Activated CD4-positive, alpha-beta T cell treated with anti-CD3 and anti-CD28 coated beads, Interleukin-2, amount 10 ng/mL, durations not matched to agents 7 days and 5 days (primary cell): ENCODE results near the gene AMH. TPM values are rescaled to one million over a fixed set of nuclear protein-coding genes. Genes with fewer than 3 reads are reported as not detected.

ENCODE experiments used
- CTCF ChIA-PET: fragments of 350-600 bp; sonication (Branson Sonifier 250); formaldehyde crosslinking; loops from one replicate; lab custom pipeline; 2021; ENCODE audit warnings: antibody characterized with exemption; lab: Charles Lee
- POLR2A ChIA-PET: fragments of 350-600 bp; sonication (Branson Sonifier 250); formaldehyde crosslinking; loops from one replicate; lab custom pipeline; 2021; ENCODE audit warnings: antibody characterized with exemption; lab: Charles Lee
- DNase-seq: peaks from one replicate; pipeline ENCODE4 v3.0.0-alpha.2; 2020
- H3K27ac Mint-ChIP-seq: one replicate; pipeline ENCODE4 v1.8.0; 2021; ENCODE audit warnings: mild to moderate bottlenecking, moderate library complexity, mixed read lengths
- H3K27me3 Mint-ChIP-seq: one replicate; pipeline ENCODE4 v1.8.0; 2021; ENCODE audit warnings: mixed read lengths
- H3K36me3 Mint-ChIP-seq: one replicate; pipeline ENCODE4 v1.8.0; 2021; ENCODE audit warnings: low read depth, mixed read lengths
- H3K4me1 Mint-ChIP-seq: one replicate; pipeline ENCODE4 v1.8.0; 2021; ENCODE audit warnings: mixed read lengths
- H3K4me3 Mint-ChIP-seq: one replicate; pipeline ENCODE4 v1.8.0; 2021; ENCODE audit warnings: mild to moderate bottlenecking, moderate library complexity, mixed read lengths
- H3K9me3 Mint-ChIP-seq: one replicate; pipeline ENCODE4 v1.8.0; 2021; ENCODE audit warnings: mixed read lengths
- total RNA-seq, 2 experiments: library from RNA; stranded (reverse); gene quantifications; one replicate each; pipeline ENCODE4 v1.2.3, GENCODE V29; 2021

AMH gene
- total RNA-seq, 2 experiments from 2014 or later: 5.2 to 9.2 TPM

DNA sequence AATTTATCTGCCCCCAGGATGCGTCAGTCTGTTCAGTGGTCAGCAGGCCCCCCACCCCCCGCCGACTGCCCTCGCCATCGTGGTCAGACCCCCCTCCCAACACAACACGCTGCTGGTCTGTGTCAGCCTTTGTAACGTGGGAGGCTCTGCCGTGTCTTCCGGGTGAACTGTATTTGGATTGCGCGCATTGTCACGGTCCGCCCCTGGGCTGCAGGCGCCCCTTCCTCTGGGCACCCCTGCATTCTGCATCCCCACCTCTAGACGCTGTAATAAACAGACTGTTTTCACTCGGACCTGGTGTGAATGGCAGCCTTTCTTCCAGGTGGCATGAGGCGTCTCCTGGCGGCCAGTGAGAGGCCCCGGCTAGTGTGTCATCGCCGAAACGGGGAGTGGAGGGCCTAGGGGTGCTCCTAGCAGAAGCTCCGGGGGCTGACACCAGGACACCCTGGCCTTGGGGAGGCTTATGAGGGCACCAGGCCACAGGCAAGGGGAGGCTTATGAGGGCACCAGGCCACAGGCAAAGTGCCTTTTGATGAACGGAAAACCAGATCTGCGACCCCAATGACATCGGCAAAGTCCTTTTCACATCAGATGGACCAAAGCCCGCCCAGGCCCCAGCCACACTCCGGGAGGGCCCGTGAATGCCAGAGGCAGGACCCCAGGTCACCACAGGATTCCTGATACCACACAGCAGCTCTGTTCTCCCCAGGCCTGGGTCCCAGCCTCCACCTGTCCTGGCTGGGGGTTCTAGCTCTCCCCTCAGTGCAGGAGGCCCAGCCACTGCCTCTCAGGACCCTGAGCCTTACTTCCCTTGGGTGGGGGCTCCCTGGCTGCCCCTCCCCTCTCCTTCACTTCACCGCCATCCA, 16.6 kb upstream of the AMH start:
- Mint-ChIP-seq H3K4me1 (peaks cover 20% of the 10 kb centered on the region), H3K27me3 (no peaks in the 10 kb centered on the region), H3K4me3 (no peak overlapping the region), H3K27ac (peak overlapping the region; percentile 74), H3K9me3 (no peaks in the 10 kb centered on the region), H3K36me3 (peaks cover 38% of the 10 kb centered on the region)
- DNase-seq: no peak
- POLR2A ChIA-PET: no interaction called here
- CTCF ChIA-PET: interaction anchor here (0.8 kb wide), 1 partner anchor 28 kb away, joined by 3 read pairs; no protein-coding TSS in a partner anchor

DNA sequence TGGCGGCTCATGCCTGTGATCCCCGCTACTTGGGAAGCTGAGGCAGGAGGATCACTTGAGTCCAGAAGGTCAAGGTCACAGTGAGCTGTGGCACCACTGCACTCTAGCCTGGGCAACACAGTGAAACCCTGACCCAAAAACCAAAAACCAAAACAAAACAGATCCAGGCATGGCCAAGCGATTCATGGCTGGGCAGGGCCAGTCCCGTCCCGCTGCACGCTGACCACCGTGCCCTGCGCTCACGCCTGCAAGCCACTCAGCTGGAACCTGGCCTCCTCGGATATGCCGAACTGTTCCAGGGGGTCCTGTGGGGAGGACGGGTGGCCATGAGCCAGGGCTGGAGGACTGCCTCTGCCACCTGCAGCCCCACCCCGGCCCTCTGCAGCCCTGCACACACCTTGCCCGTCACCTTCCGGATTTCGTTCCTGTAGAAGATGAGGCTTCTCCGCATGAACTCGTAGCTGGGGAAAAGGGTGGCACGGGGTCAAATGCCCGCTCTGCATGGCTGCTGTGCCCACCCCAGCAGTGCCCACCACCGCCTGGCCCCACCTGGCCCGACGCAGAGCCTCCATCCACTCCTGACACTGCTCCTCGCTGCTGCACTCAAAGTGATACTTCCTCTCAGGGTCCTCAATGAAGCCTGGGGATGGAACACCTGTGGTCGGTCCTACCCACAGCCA, 15.4 kb upstream of the AMH start:
- H3K27me3 Mint-ChIP-seq: no peaks in the 10 kb centered on the region
- ChIA-PET CTCF (no interaction called here), POLR2A (no interaction called here)
- H3K9me3 Mint-ChIP-seq: no peaks in the 10 kb centered on the region
- peaks cover 33% of the 10 kb centered on the region for H3K4me1 Mint-ChIP-seq
- peak overlapping the region; percentile 97 for H3K4me3 Mint-ChIP-seq
- no peak for DNase-seq
- peaks cover 49% of the 10 kb centered on the region for H3K36me3 Mint-ChIP-seq
- H3K27ac Mint-ChIP-seq: peak overlapping the region; percentile 88

GRCh38 chr19:2234996-2235380, 14.1 kb upstream of the AMH start:
- H3K27ac Mint-ChIP-seq: peak overlapping the region; percentile 88
- DNase-seq: no peak
- peaks cover 42% of the 10 kb centered on the region for H3K4me1 Mint-ChIP-seq
- peaks cover 48% of the 10 kb centered on the region for H3K36me3 Mint-ChIP-seq
- no peaks in the 10 kb centered on the region for H3K27me3 Mint-ChIP-seq
- ChIA-PET CTCF (interaction anchor here (0.6 to 1.1 kb wide), 3 partner anchors 39 to 338 kb away, joined by 3 to 4 read pairs (median 3); no protein-coding TSS in a partner anchor), POLR2A (no interaction called here)
- no peaks in the 10 kb centered on the region for H3K9me3 Mint-ChIP-seq
- peak overlapping the region; percentile 97 for H3K4me3 Mint-ChIP-seq

DNA sequence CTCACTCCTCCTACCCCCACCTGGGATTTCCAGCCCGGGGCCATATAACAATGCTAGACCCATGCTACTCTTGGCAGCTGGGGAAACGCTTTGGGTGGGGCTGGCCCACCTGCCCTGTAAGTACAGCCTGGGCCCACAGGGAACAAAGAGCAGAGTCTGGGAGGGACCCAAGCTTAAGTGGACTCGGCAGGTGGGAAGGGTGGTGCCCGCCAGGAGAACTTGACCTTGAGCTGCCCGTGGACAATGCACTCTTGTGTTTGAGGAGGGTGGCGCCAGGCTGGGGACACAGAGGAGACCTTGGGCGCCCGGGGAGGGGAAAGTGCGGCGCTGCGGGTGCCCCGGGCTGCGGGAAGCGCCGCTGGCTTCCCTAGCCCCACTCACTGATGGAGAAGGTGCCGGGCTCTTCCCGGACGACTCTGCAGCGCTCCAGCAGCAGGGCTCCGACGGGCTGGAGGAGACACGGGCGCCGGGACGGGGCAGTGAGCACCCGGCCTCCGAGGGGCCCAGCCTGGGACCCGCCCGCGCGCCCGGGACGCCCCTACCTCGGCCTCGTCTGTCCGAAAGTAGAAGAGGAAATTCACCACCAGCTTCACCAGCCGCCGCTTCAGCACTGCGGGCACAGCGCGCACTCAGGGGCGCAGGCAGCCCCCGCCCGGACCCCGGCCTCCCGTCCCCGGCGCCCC, 13.6 kb upstream of the AMH start:
- Mint-ChIP-seq H3K27me3 (no peaks in the 10 kb centered on the region), H3K27ac (peak overlapping the region; percentile 99), H3K9me3 (no peaks in the 10 kb centered on the region), H3K36me3 (peaks cover 51% of the 10 kb centered on the region), H3K4me1 (peaks cover 46% of the 10 kb centered on the region), H3K4me3 (peak overlapping the region; percentile 97)
- ChIA-PET POLR2A (interaction anchor here (0.6 kb wide), 2 partner anchors 225 to 273 kb away, joined by 3 to 4 read pairs; no protein-coding TSS in a partner anchor), CTCF (interaction anchor here (0.6 to 1.3 kb wide), 20 partner anchors 9 to 401 kb away, joined by 3 to 5 read pairs (median 3); partner anchors contain the start of gene AMH)
- DNase-seq: peak; percentile 24

GRCh38 chr19:2236064-2236313, 13.1 kb upstream of the AMH start:
- H3K36me3 Mint-ChIP-seq: peaks cover 56% of the 10 kb centered on the region
- H3K27ac Mint-ChIP-seq: peak overlapping the region; percentile 99
- H3K27me3 Mint-ChIP-seq: no peaks in the 10 kb centered on the region

GRCh38 chr19:2236314-2237050, 12.6 kb upstream of the AMH start, which contains the start of the genes PLEKHJ1 and SF3A2:
TSS of gene PLEKHJ1 (minus strand) at chr19:2236329. CDS start at chr19:2236248, 81 bp downstream.
TSS of gene SF3A2 (plus strand) at chr19:2236824. CDS start at chr19:2243419, 6,595 bp downstream.
- CTCF ChIA-PET: interaction anchor here (0.6 to 2.7 kb wide), 20 partner anchors 10 to 400 kb away, joined by 3 to 14 read pairs (median 3); partner anchors contain the start of genes AMH and JSRP1
- H3K36me3 Mint-ChIP-seq: peaks cover 59% of the 10 kb centered on the region
- H3K27ac Mint-ChIP-seq: peak within 1 kb of the TSS; percentile 99
- peak within 1 kb of the TSS; percentile 97 for H3K4me3 Mint-ChIP-seq
- POLR2A ChIA-PET: interaction anchor here (0.6 kb wide), 1 partner anchor 274 kb away, joined by 4 read pairs; no protein-coding TSS in a partner anchor
- DNase-seq: peak; percentile 97
- no peaks in the 10 kb centered on the region for H3K9me3 Mint-ChIP-seq
- H3K27me3 Mint-ChIP-seq: no peaks in the 10 kb centered on the region
- peaks cover 56% of the 10 kb centered on the region for H3K4me1 Mint-ChIP-seq

More at GRCh38 chr19:2236064-2236313, 13.1 kb upstream of the AMH start:
- CTCF ChIA-PET: interaction anchor here (0.6 to 1.3 kb wide), 19 partner anchors 10 to 400 kb away, joined by 3 to 5 read pairs (median 3); partner anchors contain the start of gene AMH
- DNase-seq: no peak
- peak overlapping the region; percentile 97 for H3K4me3 Mint-ChIP-seq
- POLR2A ChIA-PET: interaction anchor here (0.6 kb wide), 2 partner anchors 226 to 273 kb away, joined by 3 to 4 read pairs; no protein-coding TSS in a partner anchor
- peaks cover 51% of the 10 kb centered on the region for H3K4me1 Mint-ChIP-seq
- no peaks in the 10 kb centered on the region for H3K9me3 Mint-ChIP-seq

- H3K27ac Mint-ChIP-seq: peak overlapping the region; percentile 99
- H3K4me3 Mint-ChIP-seq: peak overlapping the region; percentile 97
- peaks cover 61% of the 10 kb centered on the region for H3K4me1 Mint-ChIP-seq
Observed at GRCh38 chr19:2237051-2237868, 11.9 kb upstream of the AMH start.

GRCh38 chr19:2237869-2238153, 11.3 kb upstream of the AMH start:
- Mint-ChIP-seq H3K4me1 (peaks cover 63% of the 10 kb centered on the region), H3K36me3 (peaks cover 58% of the 10 kb centered on the region), H3K9me3 (no peaks in the 10 kb centered on the region), H3K27ac (peak overlapping the region; percentile 99), H3K27me3 (no peaks in the 10 kb centered on the region), H3K4me3 (peak overlapping the region; percentile 97)
- no peak for DNase-seq
- POLR2A ChIA-PET: no interaction called here
- CTCF ChIA-PET: interaction anchor here (0.9 to 5.1 kb wide), 7 partner anchors 15 to 82 kb away, joined by 3 to 34 read pairs (median 4); partner anchors contain the start of gene JSRP1

More at GRCh38 chr19:2237051-2237868, 11.9 kb upstream of the AMH start:
- DNase-seq: no peak
- Mint-ChIP-seq H3K9me3 (no peaks in the 10 kb centered on the region), H3K36me3 (peaks cover 60% of the 10 kb centered on the region), H3K27me3 (no peaks in the 10 kb centered on the region)
- ChIA-PET POLR2A (no interaction called here), CTCF (interaction anchor here (0.7 to 5.1 kb wide), 8 partner anchors 16 to 90 kb away, joined by 3 to 34 read pairs (median 4); partner anchors contain the start of gene JSRP1)

GRCh38 chr19:2239173-2239572, 9.9 kb upstream of the AMH start:
- Mint-ChIP-seq H3K27ac (peak overlapping the region; percentile 99), H3K36me3 (peaks cover 53% of the 10 kb centered on the region), H3K27me3 (no peaks in the 10 kb centered on the region), H3K4me1 (peaks cover 56% of the 10 kb centered on the region), H3K4me3 (peak overlapping the region; percentile 97), H3K9me3 (no peaks in the 10 kb centered on the region)
- ChIA-PET POLR2A (interaction anchor here (0.6 to 1.1 kb wide), 2 partner anchors 31 to 83 kb away, joined by 3 read pairs; no protein-coding TSS in a partner anchor), CTCF (interaction anchor here (0.6 to 5.1 kb wide), 11 partner anchors 10 to 442 kb away, joined by 3 to 34 read pairs (median 5); partner anchors contain the start of genes AMH, LSM7 and SPPL2B)
- no peak for DNase-seq

GRCh38 chr19:2239771-2240770, 9.1 kb upstream of the AMH start:
- H3K27me3 Mint-ChIP-seq: no peaks in the 10 kb centered on the region
- CTCF ChIA-PET: interaction anchor here (0.5 to 5.1 kb wide), 7 partner anchors 9 to 344 kb away, joined by 3 to 34 read pairs (median 3); partner anchors contain the start of genes AMH, LSM7 and SPPL2B
- peak overlapping the region; percentile 99 for H3K27ac Mint-ChIP-seq
- peaks cover 51% of the 10 kb centered on the region for H3K4me1 Mint-ChIP-seq
- no peaks in the 10 kb centered on the region for H3K9me3 Mint-ChIP-seq
- peak overlapping the region; percentile 97 for H3K4me3 Mint-ChIP-seq
- DNase-seq: peak; percentile 62
- POLR2A ChIA-PET: no interaction called here
- peaks cover 54% of the 10 kb centered on the region for H3K36me3 Mint-ChIP-seq
